Uterus (tissue), 4 donors: ENCODE data around the gene PTPRN. TPM values are rescaled to one million over a fixed set of nuclear protein-coding genes. Genes with fewer than 3 reads are reported as not detected.

Source experiments
- DNase-seq, 2 donors: peaks; one replicate each; pipeline ENCODE4 v3.0.0-alpha.2; 2019 to 2020
- H3K27ac ChIP-seq, 2 donors: fragments of 200-600 bp; sonication (generic); 1 replicate in 1 of 2; 2 replicates in 1 of 2; pipeline ENCODE4 v1.5.1; 2016 to 2018
- H3K27me3 ChIP-seq, 2 donors: fragments of 200-600 bp; sonication (generic); one replicate each; pipeline ENCODE4 v1.5.1; 2018 to 2019; ENCODE audit warnings: control low read depth in 1 of 2
- H3K36me3 ChIP-seq, 2 donors: fragments of 200-600 bp; sonication (generic); one replicate each; pipeline ENCODE4 v1.5.1; 2019; ENCODE audit warnings: control low read depth in 1 of 2
- H3K4me1 ChIP-seq, 2 donors: fragments of 200-600 bp; sonication (generic); one replicate each; pipeline ENCODE4 v1.5.1; 2018 to 2019; ENCODE audit warnings: control low read depth in 1 of 2
- H3K4me3 ChIP-seq, 2 donors: fragments of 200-600 bp; sonication (generic); 1 replicate in 1 of 2; 2 replicates in 1 of 2; pipeline ENCODE4 v1.5.1; 2018 to 2019; ENCODE audit warnings: mild to moderate bottlenecking in 1 of 2
- H3K9me3 ChIP-seq, 2 donors: fragments of 200-600 bp; sonication (generic); one replicate each; pipeline ENCODE4 v1.5.1; 2019; ENCODE audit warnings: control low read depth in 1 of 2
- POLR2A ChIP-seq, 2 donors: fragments of 450-650 bp; IDR thresholded peaks; one replicate each; pipeline ENCODE4 v1.6.1; 2016; ENCODE audit warnings: antibody characterized with exemption in 2 of 2, mild to moderate bottlenecking in 1 of 2, moderate library complexity in 1 of 2
- intact Hi-C: fragments of 100-400 bp; cut with DNase I; formaldehyde crosslinking; loops from one replicate; pipeline ENCODE4 v1.15.1; 2023; ENCODE audit warnings: low total_unique reads
- total RNA-seq, 4 donors: library from RNA; depleted of rRNA in 3 of 4; stranded (reverse); fragments of >200 nt in 3 of 4; gene quantifications; one replicate each; pipeline versions ENCODE4 v1.1.0 to v1.2.4, GENCODE V29; 2014 to 2023
- TF ChIP-seq, protein P1 (sequence below), 4 experiments: fragments of 200-600 bp in 2 of 4; fragments of 450-650 bp in 2 of 4; sonication (generic) in 2 of 4; IDR thresholded peaks; one replicate each; pipeline ENCODE4 v1.5.1; 2016 to 2019; ENCODE audit warnings: antibody characterized with exemption in 4 of 4, mild to moderate bottlenecking in 2 of 4, moderate library complexity in 1 of 4
- donor health status: DM: yes; HTN: yes; CAD: no.

Gene PTPRN
- total RNA-seq, 4 donors from 2014 or later, result 0.21 to 0.55 TPM; not detected in 2

DNA sequence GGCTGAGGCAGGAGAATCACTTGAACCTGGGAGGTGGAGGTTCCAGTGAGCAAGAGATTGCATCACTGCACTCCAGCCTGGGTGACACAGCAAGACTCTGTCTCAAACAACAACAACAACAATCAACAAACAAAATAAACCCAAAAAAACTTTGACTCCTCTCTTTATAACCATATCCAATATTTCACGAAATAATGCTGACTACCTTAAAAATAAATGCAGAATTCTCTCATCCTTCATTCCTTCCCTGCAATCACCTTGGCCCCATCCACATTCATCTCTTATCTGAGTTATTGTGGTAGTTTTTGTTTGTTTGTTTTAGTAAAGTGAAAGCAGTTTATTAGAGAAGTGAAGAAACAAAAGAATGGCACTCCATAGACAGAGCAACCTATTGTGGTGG lies 3.2 kb downstream of the PTPRN start:
- TF ChIP-seq, protein P1, sequence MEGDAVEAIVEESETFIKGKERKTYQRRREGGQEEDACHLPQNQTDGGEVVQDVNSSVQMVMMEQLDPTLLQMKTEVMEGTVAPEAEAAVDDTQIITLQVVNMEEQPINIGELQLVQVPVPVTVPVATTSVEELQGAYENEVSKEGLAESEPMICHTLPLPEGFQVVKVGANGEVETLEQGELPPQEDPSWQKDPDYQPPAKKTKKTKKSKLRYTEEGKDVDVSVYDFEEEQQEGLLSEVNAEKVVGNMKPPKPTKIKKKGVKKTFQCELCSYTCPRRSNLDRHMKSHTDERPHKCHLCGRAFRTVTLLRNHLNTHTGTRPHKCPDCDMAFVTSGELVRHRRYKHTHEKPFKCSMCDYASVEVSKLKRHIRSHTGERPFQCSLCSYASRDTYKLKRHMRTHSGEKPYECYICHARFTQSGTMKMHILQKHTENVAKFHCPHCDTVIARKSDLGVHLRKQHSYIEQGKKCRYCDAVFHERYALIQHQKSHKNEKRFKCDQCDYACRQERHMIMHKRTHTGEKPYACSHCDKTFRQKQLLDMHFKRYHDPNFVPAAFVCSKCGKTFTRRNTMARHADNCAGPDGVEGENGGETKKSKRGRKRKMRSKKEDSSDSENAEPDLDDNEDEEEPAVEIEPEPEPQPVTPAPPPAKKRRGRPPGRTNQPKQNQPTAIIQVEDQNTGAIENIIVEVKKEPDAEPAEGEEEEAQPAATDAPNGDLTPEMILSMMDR (IDR thresholded peaks at IDR 0.05), result no peak
- intact Hi-C loops, result no loop called here

DNA sequence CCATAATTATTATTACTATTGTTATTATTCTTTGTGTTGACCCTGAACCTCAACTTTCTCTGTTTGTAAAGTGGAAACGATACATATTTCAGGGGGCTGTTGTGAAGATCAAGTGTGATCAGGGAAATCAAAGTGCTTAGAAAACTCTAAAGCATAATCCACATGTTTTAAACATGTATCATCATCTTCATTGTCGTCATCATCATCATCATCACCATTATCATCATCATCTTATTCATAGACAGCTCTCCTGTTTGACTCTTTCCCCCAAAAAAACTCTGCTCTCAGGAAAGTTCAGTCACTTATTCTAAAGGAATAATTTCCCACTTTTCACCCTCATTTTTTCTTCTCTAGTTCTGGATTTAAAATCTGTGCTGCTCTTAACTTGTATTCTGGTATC lies 5.0 kb downstream of the PTPRN start:
- Histone ChIP-seq H3K4me1 (no peaks in the 10 kb centered on the region), H3K27me3 (peaks cover 0 to 7% of the 10 kb centered on the region in 2 donors), H3K36me3 (no peaks in the 10 kb centered on the region), H3K9me3 (no peaks in the 10 kb centered on the region), H3K27ac (no peak overlapping the region), H3K4me3 (no peak overlapping the region)
- no peak for DNase-seq
- intact Hi-C loops, result no loop called here
- TF ChIP-seq, protein P1 (IDR thresholded peaks at IDR 0.05), result no peak
- no peak for TF ChIP-seq POLR2A (IDR thresholded peaks at IDR 0.05)

More for the DNA sequence above, 3.2 kb downstream of the PTPRN start:
- H3K27ac ChIP-seq, result no peak overlapping the region
- H3K4me3 ChIP-seq, result no peak overlapping the region
- no peaks in the 10 kb centered on the region for H3K36me3 ChIP-seq
- peaks cover 0 to 19% of the 10 kb centered on the region in 2 donors for H3K27me3 ChIP-seq
- no peaks in the 10 kb centered on the region for H3K4me1 ChIP-seq
- H3K9me3 ChIP-seq, result no peaks in the 10 kb centered on the region
- no peak for DNase-seq

DNA sequence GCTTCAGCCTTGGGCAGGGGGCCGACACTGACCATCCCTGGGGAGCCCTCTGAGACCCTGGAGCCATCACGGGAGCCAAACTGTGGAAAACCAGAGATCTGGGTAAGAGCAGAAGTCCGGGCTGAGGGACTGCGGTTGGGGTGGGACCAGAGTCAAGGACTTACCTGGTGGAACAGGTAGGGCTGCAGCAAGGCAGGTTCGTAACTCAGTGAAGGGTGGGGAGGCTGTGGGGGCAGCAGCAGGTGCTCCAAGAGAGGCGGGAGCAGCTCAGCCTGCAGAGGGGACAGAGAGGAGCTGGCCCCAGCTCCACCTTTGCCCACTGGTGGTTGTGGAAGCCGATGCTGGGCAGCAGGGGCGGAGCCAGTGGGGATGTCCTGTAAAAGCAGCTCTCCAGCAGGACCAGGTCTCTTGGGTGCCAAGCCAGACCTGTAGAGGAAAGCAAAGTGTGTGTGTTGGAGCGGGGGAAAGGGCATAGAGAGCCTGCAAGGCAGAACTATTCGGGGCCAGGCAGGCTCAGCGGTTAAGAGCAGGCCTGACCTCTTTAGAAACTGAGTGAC lies 6.7 kb downstream of the PTPRN start:
- no peak for DNase-seq
- no peak overlapping the region for H3K4me3 ChIP-seq
- intact Hi-C loops, result no loop called here
- H3K9me3 ChIP-seq, result no peaks in the 10 kb centered on the region
- H3K27me3 ChIP-seq, result no peaks in the 10 kb centered on the region
- TF ChIP-seq, protein P1 (IDR thresholded peaks at IDR 0.05), result no peak
- TF ChIP-seq POLR2A (IDR thresholded peaks at IDR 0.05), result no peak
- no peaks in the 10 kb centered on the region for H3K36me3 ChIP-seq
- H3K27ac ChIP-seq, result no peak overlapping the region
- H3K4me1 ChIP-seq, result no peaks in the 10 kb centered on the region

DNA sequence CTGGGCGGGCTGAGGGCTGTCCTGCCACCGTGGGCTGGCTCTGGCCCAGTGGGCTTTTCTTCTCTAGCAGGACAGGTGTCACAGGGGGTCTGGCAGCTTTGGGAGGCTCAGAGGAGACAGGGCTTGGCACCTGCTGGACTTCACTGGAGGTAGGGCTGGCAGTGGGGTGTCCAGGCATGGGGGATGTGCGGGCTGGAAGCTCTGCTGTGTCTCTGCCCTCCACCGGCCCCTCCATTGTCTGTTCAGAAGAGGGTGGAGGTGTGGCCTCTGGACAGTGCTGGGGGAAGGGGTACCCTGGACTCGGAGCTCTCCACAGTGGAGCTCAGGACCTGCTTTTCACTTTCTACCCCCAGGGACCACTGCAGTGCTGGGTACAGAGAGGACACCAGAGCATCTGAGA lies 9.2 kb downstream of the PTPRN start:
- no peak for DNase-seq
- intact Hi-C loops, result no loop called here

DNA sequence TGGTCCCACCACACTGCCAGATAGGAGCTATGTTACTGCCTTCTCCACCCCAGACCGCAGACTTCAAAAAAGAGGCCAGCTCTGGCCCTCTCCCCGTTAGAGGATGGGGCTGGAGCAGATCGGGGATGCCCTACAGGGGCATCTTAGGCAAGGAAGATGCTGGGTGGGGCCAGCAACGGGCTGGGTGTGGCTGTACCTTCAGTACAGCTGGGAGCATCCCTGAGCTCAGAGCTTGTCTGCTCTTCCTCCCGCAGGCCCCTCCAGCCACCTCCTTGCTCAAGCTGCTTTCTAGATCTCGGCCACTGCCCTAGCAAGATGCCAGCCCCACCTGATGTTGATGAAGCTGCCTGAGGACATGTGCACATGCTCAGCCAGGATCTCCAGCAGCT lies 9.8 kb downstream of the PTPRN start:
- TF ChIP-seq POLR2A (IDR thresholded peaks at IDR 0.05), result no peak
- TF ChIP-seq, protein P1 (IDR thresholded peaks at IDR 0.05), result no peak
- intact Hi-C loops, result loop anchor here (5.0 kb wide), 1 partner anchor 137 kb away; the partner anchor contains the start of gene NHEJ1
- no peaks in the 10 kb centered on the region for H3K9me3 ChIP-seq
- no peaks in the 10 kb centered on the region for H3K4me1 ChIP-seq
- no peak overlapping the region for H3K4me3 ChIP-seq
- no peaks in the 10 kb centered on the region for H3K27me3 ChIP-seq
- no peak for DNase-seq
- no peaks in the 10 kb centered on the region for H3K36me3 ChIP-seq
- H3K27ac ChIP-seq, result no peak overlapping the region

More for the DNA sequence above, 9.2 kb downstream of the PTPRN start:
- Histone ChIP-seq H3K27ac (no peak overlapping the region), H3K9me3 (no peaks in the 10 kb centered on the region), H3K4me3 (no peak overlapping the region), H3K4me1 (no peaks in the 10 kb centered on the region), H3K27me3 (no peaks in the 10 kb centered on the region), H3K36me3 (no peaks in the 10 kb centered on the region)
- no peak for TF ChIP-seq POLR2A (IDR thresholded peaks at IDR 0.05)
